GM23338 (cell line): ENCODE results near the gene NAT8L. TPM values are rescaled to one million over a fixed set of nuclear protein-coding genes. Genes with fewer than 3 reads are reported as not detected.

Source experiments
- ATAC-seq: fragments of 200-7000 bp; cut with Tn5 transposase; 3 replicates; pipeline ENCODE4 v1.9.1; 2020
- DNase-seq: peaks from one replicate; pipeline ENCODE4 v3.0.0-alpha.2; 2015; ENCODE audit warnings: low spot score
- H2AFZ ChIP-seq: fragments of 200-600 bp; sonication (generic); 2 replicates; pipeline ENCODE4 v1.8.0; 2016; ENCODE audit warnings: antibody characterized with exemption, mild to moderate bottlenecking, moderate library complexity
- H3F3A ChIP-seq: fragments of 200-600 bp; sonication (generic); replicated peaks from 2 replicates; pipeline ENCODE4 v1.8.0; 2017; ENCODE audit warnings: antibody characterized with exemption, mixed run types, low read depth
- H3K27ac ChIP-seq: fragments of 200-600 bp; sonication (generic); 2 replicates; pipeline ENCODE4 v1.6.1; 2016; ENCODE audit warnings: low read depth
- H3K27me3 ChIP-seq: fragments of 200-600 bp; sonication (generic); 2 replicates; pipeline ENCODE4 v1.8.0; 2016; ENCODE audit warnings: mild to moderate bottlenecking, mixed run types, moderate library complexity; ENCODE audit not compliant: insufficient read depth
- H3K36me3 ChIP-seq: fragments of 200-600 bp; sonication (generic); 2 replicates; pipeline ENCODE4 v1.8.0; 2016; ENCODE audit warnings: mild to moderate bottlenecking; ENCODE audit not compliant: insufficient read depth
- H3K4me1 ChIP-seq: fragments of 200-600 bp; sonication (generic); 2 replicates; pipeline ENCODE4 v1.8.0; 2016; ENCODE audit warnings: mild to moderate bottlenecking, moderate library complexity; ENCODE audit not compliant: insufficient read depth
- H3K4me2 ChIP-seq: fragments of 200-600 bp; sonication (generic); 2 replicates; pipeline ENCODE4 v1.7.1; 2017; ENCODE audit warnings: mixed run types
- H3K4me3 ChIP-seq: fragments of 200-600 bp; sonication (generic); 2 replicates; pipeline ENCODE4 v1.6.1; 2016; ENCODE audit warnings: mixed run types
- H3K79me2 ChIP-seq: fragments of 200-600 bp; sonication (generic); replicated peaks from 2 replicates; pipeline ENCODE4 v1.8.0; 2017; ENCODE audit warnings: mild to moderate bottlenecking; ENCODE audit not compliant: insufficient read depth
- H3K9me2 ChIP-seq: fragments of 200-600 bp; sonication (generic); 2 replicates; pipeline ENCODE4 v1.8.0; 2017; ENCODE audit not compliant: insufficient read depth
- H4K20me1 ChIP-seq: fragments of 200-600 bp; sonication (generic); replicated peaks from 2 replicates; pipeline ENCODE4 v1.8.0; 2017; ENCODE audit warnings: mild to moderate bottlenecking; ENCODE audit not compliant: insufficient read depth
- H3K27ac Mint-ChIP-seq: 2 replicates; pipeline ENCODE4 v1.8.0; 2020; ENCODE audit warnings: inconsistent platforms, mild to moderate bottlenecking, moderate library complexity, mixed read lengths
- H3K27me3 Mint-ChIP-seq: 3 replicates; pipeline ENCODE4 v1.8.0; 2022; ENCODE audit warnings: low read depth, mild to moderate bottlenecking, moderate library complexity, mixed read lengths, inconsistent platforms; ENCODE audit not compliant: insufficient read depth, poor library complexity
- H3K36me3 Mint-ChIP-seq: 3 replicates; pipeline ENCODE4 v1.8.0; 2021; ENCODE audit warnings: low read depth, mild to moderate bottlenecking, inconsistent platforms, moderate library complexity, mixed read lengths
- H3K4me1 Mint-ChIP-seq: 3 replicates; pipeline ENCODE4 v1.8.0; 2020; ENCODE audit warnings: mild to moderate bottlenecking, inconsistent platforms, mixed read lengths
- H3K4me3 Mint-ChIP-seq: 3 replicates; pipeline ENCODE4 v1.8.0; 2021; ENCODE audit warnings: moderate library complexity, mild to moderate bottlenecking, inconsistent platforms, mixed read lengths
- H3K9me3 Mint-ChIP-seq: 3 replicates; pipeline ENCODE4 v1.8.0; 2020; ENCODE audit warnings: moderate library complexity, mild to moderate bottlenecking, inconsistent platforms, mixed read lengths
- EZH2 ChIP-seq: fragments of 200-600 bp; sonication (generic); IDR thresholded peaks from one replicate; pipeline ENCODE4 v1.8.0; 2017; ENCODE audit warnings: antibody characterized with exemption, mild to moderate bottlenecking, low read depth; ENCODE audit not compliant: unreplicated experiment
- STAT1 ChIP-seq: IDR thresholded peaks from one replicate; pipeline ENCODE4 v1.6.1; 2016; ENCODE audit warnings: antibody characterized with exemption; ENCODE audit not compliant: unreplicated experiment
- polyA plus RNA-seq: library from polyadenylated mRNA; unstranded; fragments of >200 nt; fragmentation: Nextera tagmentation; extraction: Ambion mirVana; gene quantifications from 2 replicates; pipeline ENCODE4 v1.2.1, GENCODE V29; 2016
- total RNA-seq: library from RNA; depleted of rRNA; stranded (reverse); fragments of >200 nt; shearing (Covaris generic); gene quantifications from 2 replicates; pipeline ENCODE4 v1.2.3, GENCODE V29; 2014
- TF ChIP-seq, protein P1 (sequence below): IDR thresholded peaks from one replicate; pipeline ENCODE4 v1.6.1; 2018; ENCODE audit warnings: antibody characterized with exemption; ENCODE audit not compliant: unreplicated experiment
- TF ChIP-seq, protein P2 (sequence below): fragments of 250-450 bp; sonication (Bioruptor Pico); IDR thresholded peaks from 2 replicates; pipeline ENCODE4 v1.5.0; 2020; ENCODE audit warnings: mild to moderate bottlenecking, moderate library complexity

NAT8L gene
- total and polyA plus RNA-seq, 2 experiments from 2014 or later, result 1.6 to 9.7 TPM

GRCh38 chr4:2042204-2042946 is 16.8 kb upstream of the NAT8L start:
- no peaks in the 10 kb centered on the region for H3K79me2 ChIP-seq
- H3K27ac ChIP-seq, result no peak overlapping the region
- Mint-ChIP-seq H3K27me3 (peaks cover 26% of the 10 kb centered on the region), H3K36me3 (peaks cover 3% of the 10 kb centered on the region; the same call in 1 of the 3 replicates), H3K4me1 (peaks cover 2% of the 10 kb centered on the region; the same call in 1 of the 3 replicates), H3K27ac (no peak overlapping the region), H3K9me3 (peaks cover 3% of the 10 kb centered on the region; the same call in 2 of the 3 replicates), H3K4me3 (peak overlapping the region; percentile 79)
- TF ChIP-seq EZH2 (peak; percentile 9), STAT1 (no peak)
- TF ChIP-seq, protein P1, sequence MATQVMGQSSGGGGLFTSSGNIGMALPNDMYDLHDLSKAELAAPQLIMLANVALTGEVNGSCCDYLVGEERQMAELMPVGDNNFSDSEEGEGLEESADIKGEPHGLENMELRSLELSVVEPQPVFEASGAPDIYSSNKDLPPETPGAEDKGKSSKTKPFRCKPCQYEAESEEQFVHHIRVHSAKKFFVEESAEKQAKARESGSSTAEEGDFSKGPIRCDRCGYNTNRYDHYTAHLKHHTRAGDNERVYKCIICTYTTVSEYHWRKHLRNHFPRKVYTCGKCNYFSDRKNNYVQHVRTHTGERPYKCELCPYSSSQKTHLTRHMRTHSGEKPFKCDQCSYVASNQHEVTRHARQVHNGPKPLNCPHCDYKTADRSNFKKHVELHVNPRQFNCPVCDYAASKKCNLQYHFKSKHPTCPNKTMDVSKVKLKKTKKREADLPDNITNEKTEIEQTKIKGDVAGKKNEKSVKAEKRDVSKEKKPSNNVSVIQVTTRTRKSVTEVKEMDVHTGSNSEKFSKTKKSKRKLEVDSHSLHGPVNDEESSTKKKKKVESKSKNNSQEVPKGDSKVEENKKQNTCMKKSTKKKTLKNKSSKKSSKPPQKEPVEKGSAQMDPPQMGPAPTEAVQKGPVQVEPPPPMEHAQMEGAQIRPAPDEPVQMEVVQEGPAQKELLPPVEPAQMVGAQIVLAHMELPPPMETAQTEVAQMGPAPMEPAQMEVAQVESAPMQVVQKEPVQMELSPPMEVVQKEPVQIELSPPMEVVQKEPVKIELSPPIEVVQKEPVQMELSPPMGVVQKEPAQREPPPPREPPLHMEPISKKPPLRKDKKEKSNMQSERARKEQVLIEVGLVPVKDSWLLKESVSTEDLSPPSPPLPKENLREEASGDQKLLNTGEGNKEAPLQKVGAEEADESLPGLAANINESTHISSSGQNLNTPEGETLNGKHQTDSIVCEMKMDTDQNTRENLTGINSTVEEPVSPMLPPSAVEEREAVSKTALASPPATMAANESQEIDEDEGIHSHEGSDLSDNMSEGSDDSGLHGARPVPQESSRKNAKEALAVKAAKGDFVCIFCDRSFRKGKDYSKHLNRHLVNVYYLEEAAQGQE, result no peak
- TF ChIP-seq, protein P2, sequence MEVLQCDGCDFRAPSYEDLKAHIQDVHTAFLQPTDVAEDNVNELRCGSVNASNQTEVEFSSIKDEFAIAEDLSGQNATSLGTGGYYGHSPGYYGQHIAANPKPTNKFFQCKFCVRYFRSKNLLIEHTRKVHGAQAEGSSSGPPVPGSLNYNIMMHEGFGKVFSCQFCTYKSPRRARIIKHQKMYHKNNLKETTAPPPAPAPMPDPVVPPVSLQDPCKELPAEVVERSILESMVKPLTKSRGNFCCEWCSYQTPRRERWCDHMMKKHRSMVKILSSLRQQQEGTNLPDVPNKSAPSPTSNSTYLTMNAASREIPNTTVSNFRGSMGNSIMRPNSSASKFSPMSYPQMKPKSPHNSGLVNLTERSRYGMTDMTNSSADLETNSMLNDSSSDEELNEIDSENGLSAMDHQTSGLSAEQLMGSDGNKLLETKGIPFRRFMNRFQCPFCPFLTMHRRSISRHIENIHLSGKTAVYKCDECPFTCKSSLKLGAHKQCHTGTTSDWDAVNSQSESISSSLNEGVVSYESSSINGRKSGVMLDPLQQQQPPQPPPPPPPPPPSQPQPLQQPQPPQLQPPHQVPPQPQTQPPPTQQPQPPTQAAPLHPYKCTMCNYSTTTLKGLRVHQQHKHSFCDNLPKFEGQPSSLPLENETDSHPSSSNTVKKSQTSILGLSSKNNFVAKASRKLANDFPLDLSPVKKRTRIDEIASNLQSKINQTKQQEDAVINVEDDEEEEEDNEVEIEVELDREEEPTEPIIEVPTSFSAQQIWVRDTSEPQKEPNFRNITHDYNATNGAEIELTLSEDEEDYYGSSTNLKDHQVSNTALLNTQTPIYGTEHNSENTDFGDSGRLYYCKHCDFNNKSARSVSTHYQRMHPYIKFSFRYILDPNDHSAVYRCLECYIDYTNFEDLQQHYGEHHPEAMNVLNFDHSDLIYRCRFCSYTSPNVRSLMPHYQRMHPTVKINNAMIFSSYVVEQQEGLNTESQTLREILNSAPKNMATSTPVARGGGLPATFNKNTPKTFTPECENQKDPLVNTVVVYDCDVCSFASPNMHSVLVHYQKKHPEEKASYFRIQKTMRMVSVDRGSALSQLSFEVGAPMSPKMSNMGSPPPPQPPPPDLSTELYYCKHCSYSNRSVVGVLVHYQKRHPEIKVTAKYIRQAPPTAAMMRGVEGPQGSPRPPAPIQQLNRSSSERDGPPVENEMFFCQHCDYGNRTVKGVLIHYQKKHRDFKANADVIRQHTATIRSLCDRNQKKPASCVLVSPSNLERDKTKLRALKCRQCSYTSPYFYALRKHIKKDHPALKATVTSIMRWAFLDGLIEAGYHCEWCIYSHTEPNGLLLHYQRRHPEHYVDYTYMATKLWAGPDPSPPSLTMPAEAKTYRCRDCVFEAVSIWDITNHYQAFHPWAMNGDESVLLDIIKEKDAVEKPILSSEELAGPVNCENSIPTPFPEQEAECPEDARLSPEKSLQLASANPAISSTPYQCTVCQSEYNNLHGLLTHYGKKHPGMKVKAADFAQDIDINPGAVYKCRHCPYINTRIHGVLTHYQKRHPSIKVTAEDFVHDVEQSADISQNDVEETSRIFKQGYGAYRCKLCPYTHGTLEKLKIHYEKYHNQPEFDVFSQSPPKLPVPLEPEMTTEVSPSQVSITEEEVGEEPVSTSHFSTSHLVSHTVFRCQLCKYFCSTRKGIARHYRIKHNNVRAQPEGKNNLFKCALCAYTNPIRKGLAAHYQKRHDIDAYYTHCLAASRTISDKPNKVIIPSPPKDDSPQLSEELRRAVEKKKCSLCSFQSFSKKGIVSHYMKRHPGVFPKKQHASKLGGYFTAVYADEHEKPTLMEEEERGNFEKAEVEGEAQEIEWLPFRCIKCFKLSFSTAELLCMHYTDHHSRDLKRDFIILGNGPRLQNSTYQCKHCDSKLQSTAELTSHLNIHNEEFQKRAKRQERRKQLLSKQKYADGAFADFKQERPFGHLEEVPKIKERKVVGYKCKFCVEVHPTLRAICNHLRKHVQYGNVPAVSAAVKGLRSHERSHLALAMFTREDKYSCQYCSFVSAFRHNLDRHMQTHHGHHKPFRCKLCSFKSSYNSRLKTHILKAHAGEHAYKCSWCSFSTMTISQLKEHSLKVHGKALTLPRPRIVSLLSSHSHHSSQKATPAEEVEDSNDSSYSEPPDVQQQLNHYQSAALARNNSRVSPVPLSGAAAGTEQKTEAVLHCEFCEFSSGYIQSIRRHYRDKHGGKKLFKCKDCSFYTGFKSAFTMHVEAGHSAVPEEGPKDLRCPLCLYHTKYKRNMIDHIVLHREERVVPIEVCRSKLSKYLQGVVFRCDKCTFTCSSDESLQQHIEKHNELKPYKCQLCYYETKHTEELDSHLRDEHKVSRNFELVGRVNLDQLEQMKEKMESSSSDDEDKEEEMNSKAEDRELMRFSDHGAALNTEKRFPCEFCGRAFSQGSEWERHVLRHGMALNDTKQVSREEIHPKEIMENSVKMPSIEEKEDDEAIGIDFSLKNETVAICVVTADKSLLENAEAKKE (CRISPR knock-in tag), result no peak
- no peaks in the 10 kb centered on the region for H3F3A ChIP-seq
- no peak overlapping the region; the same call in 1 of the 2 replicates for H2AFZ ChIP-seq
- H4K20me1 ChIP-seq, result no peaks in the 10 kb centered on the region; the same call in 1 of the 2 replicates
- ATAC-seq (peak; percentile 13), DNase-seq (no peak)
- no peaks in the 10 kb centered on the region for H3K4me1 ChIP-seq
- H3K4me2 ChIP-seq, result peak overlapping the region; percentile 92
- no peaks in the 10 kb centered on the region; the same call in 1 of the 2 replicates for H3K36me3 ChIP-seq
- H3K27me3 ChIP-seq, result peaks cover 85% of the 10 kb centered on the region
- H3K9me2 ChIP-seq, result no peaks in the 10 kb centered on the region
- peak overlapping the region; percentile 75 for H3K4me3 ChIP-seq
